ENCODE measurements around the gene COX19.
"Not testable (repeated sequence)": the region's sequence is repeated elsewhere in the genome, so short reads cannot be mapped to it uniquely, and the experiment has no call there.

Gene COX19

GRCh38 chr7:927031-927671 lies 48.2 kb downstream of the COX19 start:
- Histone ChIP-seq H3K36me3 (ENCODE audit: control insufficient read depth, insufficient read depth, low read length) (no peaks in the 10 kb centered on the region), H3K9me3 (ENCODE audit: control insufficient read depth, low read length) (no peaks in the 10 kb centered on the region), H3K27ac (ENCODE audit: low read depth, low read length, severe bottlenecking) (no peak overlapping the region), H3K4me1 (ENCODE audit: control insufficient read depth, insufficient read depth, low read length, poor library complexity, severe bottlenecking) (peaks cover 20% of the 10 kb centered on the region), H3K4me3 (ENCODE audit: extremely low read depth, insufficient read depth, low read length, poor library complexity, severe bottlenecking) (no peak overlapping the region)
- 83 to 88% methylated on average over 14 to 20 of the region's 21 CpGs for WGBS, 2 experiments (ENCODE audit: insufficient coverage in 2 of 2)

- H3K36me3 ChIP-seq (ENCODE audit: control insufficient read depth, insufficient read depth, low read length) = no peaks in the 10 kb centered on the region
- H3K4me3 ChIP-seq (ENCODE audit: extremely low read depth, insufficient read depth, low read length, poor library complexity, severe bottlenecking) = no peak overlapping the region
- peaks cover 20% of the 10 kb centered on the region for H3K4me1 ChIP-seq (ENCODE audit: control insufficient read depth, insufficient read depth, low read length, poor library complexity, severe bottlenecking)
- H3K9me3 ChIP-seq (ENCODE audit: control insufficient read depth, low read length) = no peaks in the 10 kb centered on the region
- H3K27ac ChIP-seq (ENCODE audit: low read depth, low read length, severe bottlenecking) = no peak overlapping the region
- WGBS, 2 experiments (ENCODE audit: insufficient coverage in 2 of 2) = 90 to 92% methylated on average over 37 to 43 of the region's 47 CpGs
Observed at GRCh38 chr7:926061-927030, 49.0 kb downstream of the COX19 start.

- no peak overlapping the region for H3K4me3 ChIP-seq (ENCODE audit: extremely low read depth, insufficient read depth, low read length, poor library complexity, severe bottlenecking)
- H3K27ac ChIP-seq (ENCODE audit: low read depth, low read length, severe bottlenecking) = no peak overlapping the region
- H3K4me1 ChIP-seq (ENCODE audit: control insufficient read depth, insufficient read depth, low read length, poor library complexity, severe bottlenecking) = peaks cover 20% of the 10 kb centered on the region
- WGBS, 2 experiments (ENCODE audit: insufficient coverage in 2 of 2) = 91 to 94% methylated on average over 12 to 18 of the region's 18 CpGs
- no peaks in the 10 kb centered on the region for H3K36me3 ChIP-seq (ENCODE audit: control insufficient read depth, insufficient read depth, low read length)
- no peaks in the 10 kb centered on the region for H3K9me3 ChIP-seq (ENCODE audit: control insufficient read depth, low read length)
Observed at GRCh38 chr7:925601-926000, 49.7 kb downstream of the COX19 start.

GRCh38 chr7:924541-925231 lies 50.7 kb downstream of the COX19 start:
- Histone ChIP-seq H3K9me3 (ENCODE audit: control insufficient read depth, low read length) (no peaks in the 10 kb centered on the region), H3K27ac (ENCODE audit: low read depth, low read length, severe bottlenecking) (no peak overlapping the region), H3K36me3 (ENCODE audit: control insufficient read depth, insufficient read depth, low read length) (no peaks in the 10 kb centered on the region), H3K4me1 (ENCODE audit: control insufficient read depth, insufficient read depth, low read length, poor library complexity, severe bottlenecking) (peaks cover 20% of the 10 kb centered on the region), H3K4me3 (ENCODE audit: extremely low read depth, insufficient read depth, low read length, poor library complexity, severe bottlenecking) (no peak overlapping the region)
- WGBS, 2 experiments (ENCODE audit: insufficient coverage in 2 of 2) = 89 to 90% methylated on average over 21 to 24 of the region's 24 CpGs

- WGBS, 2 experiments (ENCODE audit: insufficient coverage in 2 of 2) = no CpG with 5 or more reads among the region's 25 CpGs
- not testable (repeated sequence) for H3K4me3 ChIP-seq (ENCODE audit: extremely low read depth, insufficient read depth, low read length, poor library complexity, severe bottlenecking); H3K9me3 ChIP-seq (ENCODE audit: control insufficient read depth, low read length); H3K27ac ChIP-seq (ENCODE audit: low read depth, low read length, severe bottlenecking); H3K36me3 ChIP-seq (ENCODE audit: control insufficient read depth, insufficient read depth, low read length)
- peaks cover 20% of the 10 kb centered on the region for H3K4me1 ChIP-seq (ENCODE audit: control insufficient read depth, insufficient read depth, low read length, poor library complexity, severe bottlenecking)
Observed at GRCh38 chr7:924042-924441, 51.3 kb downstream of the COX19 start.

GRCh38 chr7:923108-924041 lies 52.0 kb downstream of the COX19 start:
- H3K27ac ChIP-seq (ENCODE audit: low read depth, low read length, severe bottlenecking) = no peak overlapping the region
- WGBS, 2 experiments (ENCODE audit: insufficient coverage in 2 of 2) = 69 to 79% methylated on average over 25 to 33 of the region's 40 CpGs
- peaks cover 20% of the 10 kb centered on the region for H3K4me1 ChIP-seq (ENCODE audit: control insufficient read depth, insufficient read depth, low read length, poor library complexity, severe bottlenecking)
- H3K36me3 ChIP-seq (ENCODE audit: control insufficient read depth, insufficient read depth, low read length) = no peaks in the 10 kb centered on the region
- no peak overlapping the region for H3K4me3 ChIP-seq (ENCODE audit: extremely low read depth, insufficient read depth, low read length, poor library complexity, severe bottlenecking)
- no peaks in the 10 kb centered on the region for H3K9me3 ChIP-seq (ENCODE audit: control insufficient read depth, low read length)

GRCh38 chr7:922334-923107 lies 52.8 kb downstream of the COX19 start:
- 84 to 85% methylated on average over 19 to 20 of the region's 29 CpGs for WGBS, 2 experiments (ENCODE audit: insufficient coverage in 2 of 2)
- Histone ChIP-seq H3K36me3 (ENCODE audit: control insufficient read depth, insufficient read depth, low read length) (no peaks in the 10 kb centered on the region), H3K9me3 (ENCODE audit: control insufficient read depth, low read length) (no peaks in the 10 kb centered on the region), H3K27ac (ENCODE audit: low read depth, low read length, severe bottlenecking) (no peak overlapping the region), H3K4me3 (ENCODE audit: extremely low read depth, insufficient read depth, low read length, poor library complexity, severe bottlenecking) (no peak overlapping the region), H3K4me1 (ENCODE audit: control insufficient read depth, insufficient read depth, low read length, poor library complexity, severe bottlenecking) (peaks cover 20% of the 10 kb centered on the region)

- Histone ChIP-seq H3K27ac (ENCODE audit: low read depth, low read length, severe bottlenecking) (no peak overlapping the region), H3K36me3 (ENCODE audit: control insufficient read depth, insufficient read depth, low read length) (no peaks in the 10 kb centered on the region), H3K4me1 (ENCODE audit: control insufficient read depth, insufficient read depth, low read length, poor library complexity, severe bottlenecking) (peaks cover 20% of the 10 kb centered on the region), H3K4me3 (ENCODE audit: extremely low read depth, insufficient read depth, low read length, poor library complexity, severe bottlenecking) (no peak overlapping the region), H3K9me3 (ENCODE audit: control insufficient read depth, low read length) (no peaks in the 10 kb centered on the region)
- WGBS, 2 experiments (ENCODE audit: insufficient coverage in 2 of 2) = 93 to 94% methylated on average over 30 to 31 of the region's 36 CpGs
Observed at GRCh38 chr7:921581-922333, 53.6 kb downstream of the COX19 start.

GRCh38 chr7:921071-921461 lies 54.3 kb downstream of the COX19 start:
- Histone ChIP-seq H3K4me1 (ENCODE audit: control insufficient read depth, insufficient read depth, low read length, poor library complexity, severe bottlenecking) (peaks cover 20% of the 10 kb centered on the region), H3K9me3 (ENCODE audit: control insufficient read depth, low read length) (no peaks in the 10 kb centered on the region), H3K36me3 (ENCODE audit: control insufficient read depth, insufficient read depth, low read length) (no peaks in the 10 kb centered on the region), H3K27ac (ENCODE audit: low read depth, low read length, severe bottlenecking) (no peak overlapping the region), H3K4me3 (ENCODE audit: extremely low read depth, insufficient read depth, low read length, poor library complexity, severe bottlenecking) (no peak overlapping the region)
- 95% methylated on average over 13 to 14 of the region's 15 CpGs for WGBS, 2 experiments (ENCODE audit: insufficient coverage in 2 of 2)
